Measurements from ENCODE around the gene ANKRD62.

ANKRD62 gene

GRCh38 chr18:12093520-12094257 lies at the start of gene ANKRD62:
Gene ANKRD62 (plus strand): TSS chr18:12093843. CDS start chr18:12094018, 175 bp downstream.
- DNase-seq = no peak

GRCh38 chr18:12044591-12044990 lies 49.1 kb upstream of the ANKRD62 start:
- DNase-seq = no peak

- DNase-seq = no peak
Measured at GRCh38 chr18:12046046-12046750, 47.4 kb upstream of the ANKRD62 start.

GRCh38 chr18:12046751-12047335 lies 46.8 kb upstream of the ANKRD62 start:
- no peak for DNase-seq

DNA sequence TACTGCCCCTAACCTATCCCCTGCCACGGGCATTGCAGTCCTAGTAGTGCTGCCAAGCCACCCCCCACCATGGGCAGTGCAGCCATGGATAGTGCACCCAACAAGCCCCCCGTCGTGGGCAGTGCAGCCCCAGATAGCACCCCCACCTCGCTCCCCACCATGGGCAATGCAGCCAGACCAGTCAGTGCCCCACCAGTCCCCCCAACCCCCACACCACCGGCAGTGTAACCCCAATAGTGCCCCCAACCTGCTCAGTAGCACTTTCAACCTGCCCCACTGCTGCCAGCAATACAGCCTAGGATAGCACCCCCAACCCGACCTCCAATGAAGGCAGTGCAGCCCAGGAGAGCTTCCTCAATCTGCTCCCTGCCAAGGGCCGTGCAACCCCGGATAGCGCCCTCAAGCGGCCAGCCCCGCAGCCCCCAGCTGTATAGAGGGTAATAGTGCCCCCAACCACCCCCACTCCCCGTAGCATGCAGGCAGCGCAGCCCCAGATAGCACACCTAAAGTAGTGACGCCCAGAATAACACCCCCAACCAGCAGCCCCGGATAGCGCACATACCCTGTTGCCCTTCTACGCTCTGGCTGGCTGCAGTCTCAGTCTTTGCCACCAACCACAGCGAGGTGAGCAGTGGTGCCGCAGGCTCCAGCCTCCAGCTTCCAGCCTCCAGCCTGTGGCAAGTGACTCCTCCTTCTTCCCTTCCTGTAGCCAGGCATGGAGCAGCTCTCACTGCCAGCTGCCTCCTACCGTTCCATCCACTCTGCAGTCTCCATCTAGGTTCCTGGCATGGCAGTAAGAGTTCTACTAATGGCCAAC lies 45.4 kb upstream of the ANKRD62 start:
- DNase-seq = no peak

GRCh38 chr18:12048827-12049175 lies 44.8 kb upstream of the ANKRD62 start:
- DNase-seq = no peak

DNA sequence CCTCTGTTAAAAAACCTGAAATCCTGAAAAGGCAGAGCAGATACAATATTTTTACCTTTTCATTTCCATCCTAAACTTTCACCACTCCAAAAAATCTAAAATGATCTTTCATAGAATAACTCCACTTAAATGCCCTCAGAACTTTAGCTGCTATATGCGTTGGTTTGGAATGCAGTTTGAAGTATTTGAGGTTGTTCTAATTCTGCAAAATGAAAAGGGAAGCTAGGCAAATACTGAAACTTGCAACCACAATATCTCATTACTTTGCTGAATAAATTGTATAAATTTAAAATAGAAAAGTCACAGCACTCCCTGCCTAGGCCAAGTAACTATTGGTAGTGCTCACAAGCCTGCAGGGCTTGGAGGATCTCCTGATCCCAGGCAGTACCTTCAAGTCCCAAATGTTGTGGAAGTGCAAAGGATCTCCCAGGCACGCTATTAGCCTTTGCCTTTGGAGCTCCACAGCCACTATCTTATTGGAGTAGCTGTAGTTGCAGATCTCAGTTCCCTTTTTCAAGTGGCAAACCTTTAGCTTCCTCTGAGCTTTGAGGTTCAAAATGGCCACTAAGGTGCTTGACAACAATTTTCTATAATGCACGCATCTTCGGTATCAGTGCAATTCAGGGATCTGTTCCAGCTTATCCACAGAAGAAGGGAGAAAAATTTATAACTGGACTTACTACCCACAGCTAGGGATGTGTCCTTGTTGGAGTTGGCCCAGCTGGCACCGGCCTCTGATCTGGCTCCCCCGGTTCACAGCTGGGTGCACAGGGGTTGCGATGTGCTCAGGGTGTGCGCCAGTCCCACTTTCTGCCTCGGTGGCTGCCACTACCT lies 43.4 kb upstream of the ANKRD62 start:
- no peak for DNase-seq

GRCh38 chr18:12052866-12053265 lies 40.8 kb upstream of the ANKRD62 start:
- no peak for DNase-seq

- DNase-seq = no peak
Measured at GRCh38 chr18:12053289-12053688, 40.4 kb upstream of the ANKRD62 start.

DNA sequence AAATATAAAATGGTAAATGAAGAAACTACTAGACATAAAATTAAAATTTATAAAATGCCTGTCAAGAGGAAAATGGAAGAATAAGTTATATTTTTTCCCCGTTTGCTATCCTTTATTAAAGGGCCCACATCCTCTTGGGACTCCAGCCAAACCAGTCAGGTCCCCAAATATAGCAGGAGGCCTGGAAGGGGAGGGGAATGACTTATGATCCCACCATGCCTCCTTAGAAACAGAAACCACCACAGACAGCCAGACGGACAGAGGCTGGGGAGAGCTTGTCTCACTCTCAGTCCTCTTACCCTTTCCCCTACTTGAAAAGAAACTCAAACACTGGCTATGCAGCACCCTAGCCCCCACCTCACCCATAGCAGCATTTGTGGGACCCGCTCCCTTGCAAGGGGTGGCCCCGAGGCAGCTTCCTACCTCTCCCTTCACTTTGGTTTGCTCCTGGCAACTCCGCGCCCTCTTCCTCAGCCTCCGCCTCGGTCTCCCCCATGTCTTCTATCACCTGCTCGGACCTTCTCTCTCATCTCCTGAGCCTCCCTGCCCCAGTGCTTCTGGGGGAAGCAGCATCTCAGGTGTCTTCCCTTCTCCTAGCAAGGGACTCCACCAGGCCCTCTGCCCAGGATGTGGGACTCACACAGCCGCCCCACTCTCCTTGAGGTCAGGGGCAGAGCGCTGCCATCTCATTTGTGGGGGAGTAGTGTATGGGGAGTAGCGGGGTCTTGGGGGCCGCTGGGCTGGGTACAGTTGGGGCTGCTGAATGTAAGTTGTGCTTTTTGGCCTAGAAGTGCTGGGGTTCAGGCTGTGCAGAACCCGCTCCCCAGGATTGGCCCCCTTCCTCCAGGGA lies 37.4 kb upstream of the ANKRD62 start:
- no peak for DNase-seq

- no peak for DNase-seq
Measured at GRCh38 chr18:12056884-12057402, 36.7 kb upstream of the ANKRD62 start.

DNA sequence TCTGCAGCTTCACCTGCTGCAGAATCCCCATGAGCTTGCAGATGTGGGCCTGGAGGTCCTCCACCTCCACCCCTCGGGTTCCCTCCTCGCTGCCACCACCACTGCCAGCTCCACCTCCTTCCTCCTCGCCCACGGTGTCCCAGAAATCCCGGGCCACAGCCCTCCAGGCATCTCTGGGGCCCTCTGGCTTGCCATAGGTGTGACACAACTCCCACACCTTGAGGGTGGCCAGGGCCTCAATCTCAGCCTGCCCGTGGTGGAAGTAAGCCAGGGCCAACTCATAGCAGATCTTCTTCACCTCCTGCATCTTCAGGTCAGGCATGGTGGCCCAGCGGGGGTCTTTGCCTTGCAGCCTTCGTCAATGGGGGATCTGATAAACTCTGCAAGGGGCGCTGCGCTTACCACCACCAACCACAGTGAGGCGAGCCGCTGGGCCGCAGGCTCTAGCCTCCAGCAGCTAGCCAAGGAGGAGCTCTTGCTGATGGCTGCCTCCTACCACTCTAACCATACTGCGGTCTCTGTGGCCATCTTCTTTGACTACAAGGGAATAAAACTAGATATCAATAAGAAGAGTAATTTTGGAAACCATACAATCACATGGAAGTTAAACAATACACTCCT lies 36.1 kb upstream of the ANKRD62 start:
- DNase-seq = no peak

- no peak for DNase-seq
Measured at GRCh38 chr18:12059334-12060181, 34.1 kb upstream of the ANKRD62 start.

GRCh38 chr18:12060182-12060870 lies 33.3 kb upstream of the ANKRD62 start:
- no peak for DNase-seq

- no peak for DNase-seq
Measured at GRCh38 chr18:12061685-12062084, 32.0 kb upstream of the ANKRD62 start.

- no peak for DNase-seq
Measured at GRCh38 chr18:12062974-12063373, 30.7 kb upstream of the ANKRD62 start.

GRCh38 chr18:12064086-12064763 lies 29.4 kb upstream of the ANKRD62 start:
- no peak for DNase-seq

- no peak for DNase-seq
Measured at GRCh38 chr18:12065397-12065796, 28.2 kb upstream of the ANKRD62 start.

Measured in NCI-H1417 treated with DMSO at 0.1 percent for 48 hours (cell line).